A549 (cell line): ENCODE measurements around the gene MAML1.

Experiments used
- CBX2 ChIP-seq: fragments of 200-600 bp; sonication (generic); IDR thresholded peaks from 2 replicates; pipeline ENCODE4 v1.6.1; 2016; ENCODE audit warnings: low read depth, mild to moderate bottlenecking, borderline replicate concordance
- CHD2 ChIP-seq: fragments of 150-350 bp; IDR thresholded peaks from 2 replicates; pipeline ENCODE4 v1.6.1; 2014; ENCODE audit warnings: low read length; ENCODE audit not compliant: partially characterized antibody
- CTCF ChIP-seq: fragments of >200 bp; sonication (Bioruptor Twin); formaldehyde crosslinking; IDR thresholded peaks from 3 replicates; pipeline ENCODE4 v1.5.1; 2016
- MAFK ChIP-seq: fragments of 450-650 bp; IDR thresholded peaks from 2 replicates; pipeline ENCODE4 v1.6.1; 2014; ENCODE audit not compliant: partially characterized antibody
- MAX ChIP-seq: IDR thresholded peaks from 2 replicates; pipeline ENCODE4 v1.6.1; 2012
- MYC ChIP-seq: IDR thresholded peaks from 2 replicates; pipeline ENCODE4 v1.6.1; 2012; ENCODE audit warnings: mild to moderate bottlenecking, inconsistent platforms, low read length, improper control_type of control experiment, borderline replicate concordance
- RCOR1 ChIP-seq: fragments of 150-350 bp; IDR thresholded peaks from 2 replicates; pipeline ENCODE4 v1.6.1; 2014; ENCODE audit warnings: antibody characterized with exemption, low read length, low read depth
- USF2 ChIP-seq: fragments of 450-650 bp; IDR thresholded peaks from 2 replicates; pipeline ENCODE4 v1.6.1; 2014; ENCODE audit warnings: antibody characterized with exemption

- TF ChIP-seq CBX2 (no peak), CHD2 (no peak), MYC (no peak), USF2 (no peak), RCOR1 (no peak), MAFK (peak; percentile 83), MAX (no peak), CTCF (no peak)
These were observed 30.2 kb downstream of the MAML1 start for GRCh38 chr5:179762781-179763176.
